Neuronal stem cell (in vitro differentiated cells): ENCODE data around the gene RAD51B.

ENCODE experiments used
- DNase-seq: peaks from one replicate; pipeline ENCODE4 v3.0.0-alpha.2; 2013; ENCODE audit warnings: low spot score
- H2AFZ ChIP-seq: one replicate; pipeline ENCODE4 v1.6.1; 2013; ENCODE audit warnings: mild to moderate bottlenecking, low read length, inconsistent platforms
- H2AK5ac ChIP-seq: 2 replicates; pipeline ENCODE4 v1.6.1; 2013; ENCODE audit warnings: low read depth, mild to moderate bottlenecking, inconsistent platforms, low read length, moderate library complexity, mixed read lengths
- H2BK120ac ChIP-seq: 2 replicates; pipeline ENCODE4 v1.6.1; 2013; ENCODE audit warnings: low read depth, mild to moderate bottlenecking, inconsistent platforms, low read length, moderate library complexity, mixed read lengths
- H2BK12ac ChIP-seq: one replicate; pipeline ENCODE4 v1.6.1; 2013; ENCODE audit warnings: low read length, inconsistent platforms
- H2BK15ac ChIP-seq: 2 replicates; pipeline ENCODE4 v1.6.1; 2013; ENCODE audit warnings: mild to moderate bottlenecking, low read length, inconsistent platforms, mixed read lengths
- H2BK5ac ChIP-seq: one replicate; pipeline ENCODE4 v1.6.1; 2013; ENCODE audit warnings: inconsistent platforms, mild to moderate bottlenecking, low read length, moderate library complexity
- H3K14ac ChIP-seq: one replicate; pipeline ENCODE4 v1.6.1; 2013; ENCODE audit warnings: low read length, inconsistent platforms
- H3K18ac ChIP-seq: 2 replicates; pipeline ENCODE4 v1.6.1; 2013; ENCODE audit warnings: low read length, inconsistent platforms
- H3K23ac ChIP-seq: 2 replicates; pipeline ENCODE4 v1.6.1; 2013; ENCODE audit warnings: low read depth, mild to moderate bottlenecking, mixed read lengths, low read length, inconsistent platforms; ENCODE audit not compliant: poor library complexity
- H3K27ac ChIP-seq: replicated peaks from 3 replicates; pipeline ENCODE4 v1.5.1; 2013; ENCODE audit warnings: low read length, inconsistent platforms
- H3K27me3 ChIP-seq, 3 experiments: 2 replicates each; pipeline ENCODE4 v1.6.1; 2013; ENCODE audit warnings: low read length in 3 of 3, mild to moderate bottlenecking in 2 of 3, inconsistent platforms in 1 of 3, low read depth in 1 of 3, mixed read lengths in 1 of 3, moderate library complexity in 1 of 3; ENCODE audit not compliant: control insufficient read depth in 3 of 3, insufficient read depth in 3 of 3
- H3K36me3 ChIP-seq, 2 donors: replicated peaks in 1 of 2; 2 replicates each; pipeline ENCODE4 v1.6.1; 2013; ENCODE audit warnings: low read length in 2 of 2; ENCODE audit not compliant: control insufficient read depth in 2 of 2, insufficient read depth in 2 of 2
- H3K4ac ChIP-seq: 2 replicates; pipeline ENCODE4 v1.6.1; 2013; ENCODE audit warnings: inconsistent platforms, mild to moderate bottlenecking, low read length, moderate library complexity
- H3K4me1 ChIP-seq, 2 donors: 1 replicate in 1 of 2; 2 replicates in 1 of 2; pipeline ENCODE4 v1.6.1; 2013; ENCODE audit warnings: low read length in 2 of 2, low read depth in 1 of 2; ENCODE audit not compliant: control insufficient read depth in 2 of 2, insufficient read depth in 1 of 2
- H3K4me2 ChIP-seq: one replicate; pipeline ENCODE4 v1.6.1; 2013; ENCODE audit warnings: mild to moderate bottlenecking, low read length, inconsistent platforms; ENCODE audit not compliant: insufficient read depth, poor library complexity, severe bottlenecking
- H3K4me3 ChIP-seq, 2 donors: 2 replicates each; pipeline ENCODE4 v1.5.1; 2013; ENCODE audit warnings: low read length in 2 of 2, mild to moderate bottlenecking in 2 of 2, inconsistent platforms in 1 of 2, moderate library complexity in 1 of 2
- H3K79me1 ChIP-seq: one replicate; pipeline ENCODE4 v1.6.1; 2013; ENCODE audit warnings: low read depth, mild to moderate bottlenecking, inconsistent platforms, low read length, moderate library complexity
- H3K9ac ChIP-seq: one replicate; pipeline ENCODE4 v1.6.1; 2013; ENCODE audit warnings: mild to moderate bottlenecking, low read depth, low read length, inconsistent platforms; ENCODE audit not compliant: poor library complexity
- H3K9me3 ChIP-seq, 2 donors: replicated peaks in 1 of 2; 2 replicates each; pipeline versions ENCODE3 to v1.6.1; 2013; ENCODE audit warnings: low read length in 2 of 2, mild to moderate bottlenecking in 2 of 2, inconsistent platforms in 1 of 2, low read depth in 1 of 2, mixed read lengths in 1 of 2, moderate library complexity in 1 of 2; ENCODE audit not compliant: control insufficient read depth in 2 of 2, insufficient read depth in 1 of 2
- H4K8ac ChIP-seq: one replicate; pipeline ENCODE4 v1.6.1; 2013; ENCODE audit warnings: low read depth, mild to moderate bottlenecking, inconsistent platforms, low read length, moderate library complexity
- H4K91ac ChIP-seq: one replicate; pipeline ENCODE4 v1.6.1; 2013; ENCODE audit warnings: low read length, low read depth, mild to moderate bottlenecking, inconsistent platforms; ENCODE audit not compliant: poor library complexity
- WGBS, 2 donors: extraction: QIAGEN DNeasy Blood & Tissue Kit; methylation state at CpG; one replicate each; pipeline ENCODE4 v1.1.7; 2013; ENCODE audit warnings: missing lambda C conversion rate in 2 of 2, mixed read lengths in 1 of 2; ENCODE audit not compliant: insufficient read length in 2 of 2, insufficient replicate concordance in 1 of 2; ENCODE audit errors: extremely low coverage in 2 of 2; 5-methylcytosine and 5-hydroxymethylcytosine counted together

Gene RAD51B

GRCh38 chr14:68408680-68409079 lies 589.1 kb downstream of the RAD51B start:
- Histone ChIP-seq H3K79me1 (no peaks in the 10 kb centered on the region), H3K36me3 (no peaks in the 10 kb centered on the region)

GRCh38 chr14:68409387-68409786 lies 589.8 kb downstream of the RAD51B start:
- no peak overlapping the region for H3K27ac ChIP-seq
- H3K9ac ChIP-seq: no peak overlapping the region
- peaks cover 2 to 3% of the 10 kb centered on the region in 2 donors for H3K4me1 ChIP-seq
- H3K14ac ChIP-seq: no peak overlapping the region
- no peak overlapping the region for H3K4ac ChIP-seq
- H2BK5ac ChIP-seq: no peak overlapping the region
- H3K27me3 ChIP-seq: no peaks in the 10 kb centered on the region
- no peak overlapping the region for H4K8ac ChIP-seq
- H3K36me3 ChIP-seq: no peaks in the 10 kb centered on the region
- H3K4me2 ChIP-seq: no peak overlapping the region
- no peak overlapping the region for H4K91ac ChIP-seq
- peak overlapping the region; percentile 9 for H3K18ac ChIP-seq
- no peak overlapping the region for H3K23ac ChIP-seq
- no peak overlapping the region for H2AK5ac ChIP-seq
- no peak for DNase-seq
- H2AFZ ChIP-seq: no peak overlapping the region
- H2BK15ac ChIP-seq: no peak overlapping the region
- H3K79me1 ChIP-seq: no peaks in the 10 kb centered on the region
- H2BK12ac ChIP-seq: no peak overlapping the region
- H2BK120ac ChIP-seq: no peak overlapping the region
- no peak overlapping the region for H3K4me3 ChIP-seq
- no peaks in the 10 kb centered on the region for H3K9me3 ChIP-seq

More at GRCh38 chr14:68408680-68409079, 589.1 kb downstream of the RAD51B start:
- no peak overlapping the region for H2AK5ac ChIP-seq
- H3K9ac ChIP-seq: no peak overlapping the region
- no CpG with 5 or more reads among the region's 4 CpGs for WGBS, 2 donors
- no peaks in the 10 kb centered on the region for H3K27me3 ChIP-seq
- H3K9me3 ChIP-seq: no peaks in the 10 kb centered on the region
- H4K91ac ChIP-seq: no peak overlapping the region
- no peak overlapping the region for H3K4me3 ChIP-seq
- H2AFZ ChIP-seq: no peak overlapping the region
- DNase-seq: no peak
- no peak overlapping the region for H3K27ac ChIP-seq
- no peak overlapping the region for H4K8ac ChIP-seq
- no peak overlapping the region for H3K14ac ChIP-seq
- H2BK120ac ChIP-seq: no peak overlapping the region
- H3K4me1 ChIP-seq: peaks cover 2 to 3% of the 10 kb centered on the region in 2 donors
- H2BK5ac ChIP-seq: no peak overlapping the region
- no peak overlapping the region for H3K18ac ChIP-seq
- no peak overlapping the region for H2BK15ac ChIP-seq
- no peak overlapping the region for H3K4me2 ChIP-seq
- no peak overlapping the region for H3K4ac ChIP-seq
- H3K23ac ChIP-seq: no peak overlapping the region
- no peak overlapping the region for H2BK12ac ChIP-seq

- Histone ChIP-seq H3K36me3 (no peaks in the 10 kb centered on the region), H2BK5ac (no peak overlapping the region), H3K23ac (no peak overlapping the region), H3K4me1 (peaks cover 2 to 3% of the 10 kb centered on the region in 2 donors), H3K27me3 (no peaks in the 10 kb centered on the region), H3K79me1 (no peaks in the 10 kb centered on the region), H2BK12ac (no peak overlapping the region), H4K91ac (no peak overlapping the region), H2AK5ac (no peak overlapping the region), H2AFZ (no peak overlapping the region), H4K8ac (no peak overlapping the region), H3K4ac (no peak overlapping the region), H3K9me3 (no peaks in the 10 kb centered on the region), H3K14ac (no peak overlapping the region), H3K4me2 (no peak overlapping the region), H3K18ac (no peak overlapping the region), H3K9ac (no peak overlapping the region), H3K4me3 (no peak overlapping the region), H2BK15ac (no peak overlapping the region), H2BK120ac (no peak overlapping the region), H3K27ac (no peak overlapping the region)
- WGBS, 2 donors: no CpG with 5 or more reads among the region's 4 CpGs
- no peak for DNase-seq
These were observed 593.2 kb downstream of the RAD51B start for GRCh38 chr14:68412505-68413465.

- Histone ChIP-seq H3K79me1 (no peaks in the 10 kb centered on the region), H3K23ac (no peak overlapping the region), H3K4me3 (no peak overlapping the region), H3K9me3 (no peaks in the 10 kb centered on the region), H3K18ac (no peak overlapping the region), H3K4ac (no peak overlapping the region), H2BK5ac (no peak overlapping the region), H4K8ac (no peak overlapping the region), H3K27me3 (no peaks in the 10 kb centered on the region), H2BK15ac (no peak overlapping the region), H2AFZ (no peak overlapping the region), H3K14ac (no peak overlapping the region), H2BK12ac (no peak overlapping the region), H4K91ac (no peak overlapping the region), H2AK5ac (no peak overlapping the region), H2BK120ac (no peak overlapping the region), H3K4me2 (no peak overlapping the region), H3K9ac (no peak overlapping the region), H3K27ac (no peak overlapping the region), H3K4me1 (peaks cover 2 to 3% of the 10 kb centered on the region in 2 donors), H3K36me3 (no peaks in the 10 kb centered on the region)
- no peak for DNase-seq
- no CpG with 5 or more reads among the region's 3 CpGs for WGBS, 2 donors
These were observed 593.9 kb downstream of the RAD51B start for GRCh38 chr14:68413509-68413908.
